ENCODE results near the gene RNF227.
"Not testable (repeated sequence)": the region's sequence is repeated elsewhere in the genome, so short reads cannot be mapped to it uniquely, and the experiment has no call there.

The RNF227 gene

GRCh38 chr17:7875804-7876370, 40.2 kb downstream of the RNF227 start:
- DNase-seq (ENCODE audit: insufficient read length) (no peak), FAIRE-seq (no peak)
- TF ChIP-seq POLR2AphosphoS5 (IDR thresholded peaks at IDR 0.05; ENCODE audit: low read depth, low read length) (no peak), TAF1 (IDR thresholded peaks at IDR 0.05; ENCODE audit: borderline replicate concordance, low read depth, low read length) (no peak), POLR2A (IDR thresholded peaks at IDR 0.05; ENCODE audit: low read depth, low read length) (no peak)

- FAIRE-seq (no peak), DNase-seq (ENCODE audit: insufficient read length) (no peak)
- no peak for TF ChIP-seq TAF1 (IDR thresholded peaks at IDR 0.05; ENCODE audit: borderline replicate concordance, low read depth, low read length)
- 0 out of 2 replicates have a peak, but pooled peaks have one; percentile 27 for TF ChIP-seq POLR2A (IDR thresholded peaks at IDR 0.05; ENCODE audit: low read depth, low read length)
- TF ChIP-seq POLR2AphosphoS5 (IDR thresholded peaks at IDR 0.05; ENCODE audit: low read depth, low read length), result no peak
Observed at GRCh38 chr17:7873051-7873450, 43.0 kb downstream of the RNF227 start.

- FAIRE-seq, result no peak
- DNase-seq (ENCODE audit: insufficient read length), result no peak
- TF ChIP-seq POLR2A (IDR thresholded peaks at IDR 0.05; ENCODE audit: low read depth, low read length), result no peak
- no peak for TF ChIP-seq POLR2AphosphoS5 (IDR thresholded peaks at IDR 0.05; ENCODE audit: low read depth, low read length)
- no peak for TF ChIP-seq TAF1 (IDR thresholded peaks at IDR 0.05; ENCODE audit: borderline replicate concordance, low read depth, low read length)
Observed at GRCh38 chr17:7867881-7868329, 48.2 kb downstream of the RNF227 start.

- DNase-seq (ENCODE audit: insufficient read length) (no peak), FAIRE-seq (no peak)
- TF ChIP-seq POLR2A (IDR thresholded peaks at IDR 0.05; ENCODE audit: low read depth, low read length), result no peak
- no peak for TF ChIP-seq POLR2AphosphoS5 (IDR thresholded peaks at IDR 0.05; ENCODE audit: low read depth, low read length)
- TF ChIP-seq TAF1 (IDR thresholded peaks at IDR 0.05; ENCODE audit: borderline replicate concordance, low read depth, low read length), result no peak
Observed at GRCh38 chr17:7864995-7865650, 51.0 kb downstream of the RNF227 start.

GRCh38 chr17:7864384-7864783, 51.7 kb downstream of the RNF227 start:
- DNase-seq (ENCODE audit: insufficient read length); FAIRE-seq: not testable (repeated sequence)
